ENCODE measurements around the gene ZNF407.

Gene ZNF407

GRCh38 chr18:75073654-75074053 is 476.0 kb downstream of the ZNF407 start (continued):
- TF ChIP-seq, protein P1, sequence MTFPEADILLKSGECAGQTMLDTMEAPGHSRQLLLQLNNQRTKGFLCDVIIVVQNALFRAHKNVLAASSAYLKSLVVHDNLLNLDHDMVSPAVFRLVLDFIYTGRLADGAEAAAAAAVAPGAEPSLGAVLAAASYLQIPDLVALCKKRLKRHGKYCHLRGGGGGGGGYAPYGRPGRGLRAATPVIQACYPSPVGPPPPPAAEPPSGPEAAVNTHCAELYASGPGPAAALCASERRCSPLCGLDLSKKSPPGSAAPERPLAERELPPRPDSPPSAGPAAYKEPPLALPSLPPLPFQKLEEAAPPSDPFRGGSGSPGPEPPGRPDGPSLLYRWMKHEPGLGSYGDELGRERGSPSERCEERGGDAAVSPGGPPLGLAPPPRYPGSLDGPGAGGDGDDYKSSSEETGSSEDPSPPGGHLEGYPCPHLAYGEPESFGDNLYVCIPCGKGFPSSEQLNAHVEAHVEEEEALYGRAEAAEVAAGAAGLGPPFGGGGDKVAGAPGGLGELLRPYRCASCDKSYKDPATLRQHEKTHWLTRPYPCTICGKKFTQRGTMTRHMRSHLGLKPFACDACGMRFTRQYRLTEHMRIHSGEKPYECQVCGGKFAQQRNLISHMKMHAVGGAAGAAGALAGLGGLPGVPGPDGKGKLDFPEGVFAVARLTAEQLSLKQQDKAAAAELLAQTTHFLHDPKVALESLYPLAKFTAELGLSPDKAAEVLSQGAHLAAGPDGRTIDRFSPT (tag by site-specific recombination; IDR thresholded peaks at IDR 0.05): no peak

- ChIA-PET CTCF (interaction anchor here (0.5 to 0.6 kb wide), 2 partner anchors 28 to 234 kb away, joined by 3 to 5 read pairs; no protein-coding TSS in a partner anchor), POLR2A (no interaction called here)
- H3K9me3 ChIP-seq (ENCODE audit: control insufficient read depth, insufficient read depth, low read depth, low read length): no peaks in the 10 kb centered on the region; the same call in 1 of the 2 replicates
- no peak overlapping the region for H3K27ac ChIP-seq (ENCODE audit: extremely low read depth, low read depth, low read length)
- no peaks in the 10 kb centered on the region for H3K36me3 ChIP-seq (ENCODE audit: control insufficient read depth in 2 of 2, insufficient read depth in 1 of 2, low read length in 2 of 2)
- no peak overlapping the region for H3K4me3 ChIP-seq (ENCODE audit: low read depth, low read length)
- no peak for TF ChIP-seq ZNF514 (tag by site-specific recombination; IDR thresholded peaks at IDR 0.05)
- no peak for TF ChIP-seq ZNF488 (tag by site-specific recombination; IDR thresholded peaks at IDR 0.05)
- TF ChIP-seq, protein P2, sequence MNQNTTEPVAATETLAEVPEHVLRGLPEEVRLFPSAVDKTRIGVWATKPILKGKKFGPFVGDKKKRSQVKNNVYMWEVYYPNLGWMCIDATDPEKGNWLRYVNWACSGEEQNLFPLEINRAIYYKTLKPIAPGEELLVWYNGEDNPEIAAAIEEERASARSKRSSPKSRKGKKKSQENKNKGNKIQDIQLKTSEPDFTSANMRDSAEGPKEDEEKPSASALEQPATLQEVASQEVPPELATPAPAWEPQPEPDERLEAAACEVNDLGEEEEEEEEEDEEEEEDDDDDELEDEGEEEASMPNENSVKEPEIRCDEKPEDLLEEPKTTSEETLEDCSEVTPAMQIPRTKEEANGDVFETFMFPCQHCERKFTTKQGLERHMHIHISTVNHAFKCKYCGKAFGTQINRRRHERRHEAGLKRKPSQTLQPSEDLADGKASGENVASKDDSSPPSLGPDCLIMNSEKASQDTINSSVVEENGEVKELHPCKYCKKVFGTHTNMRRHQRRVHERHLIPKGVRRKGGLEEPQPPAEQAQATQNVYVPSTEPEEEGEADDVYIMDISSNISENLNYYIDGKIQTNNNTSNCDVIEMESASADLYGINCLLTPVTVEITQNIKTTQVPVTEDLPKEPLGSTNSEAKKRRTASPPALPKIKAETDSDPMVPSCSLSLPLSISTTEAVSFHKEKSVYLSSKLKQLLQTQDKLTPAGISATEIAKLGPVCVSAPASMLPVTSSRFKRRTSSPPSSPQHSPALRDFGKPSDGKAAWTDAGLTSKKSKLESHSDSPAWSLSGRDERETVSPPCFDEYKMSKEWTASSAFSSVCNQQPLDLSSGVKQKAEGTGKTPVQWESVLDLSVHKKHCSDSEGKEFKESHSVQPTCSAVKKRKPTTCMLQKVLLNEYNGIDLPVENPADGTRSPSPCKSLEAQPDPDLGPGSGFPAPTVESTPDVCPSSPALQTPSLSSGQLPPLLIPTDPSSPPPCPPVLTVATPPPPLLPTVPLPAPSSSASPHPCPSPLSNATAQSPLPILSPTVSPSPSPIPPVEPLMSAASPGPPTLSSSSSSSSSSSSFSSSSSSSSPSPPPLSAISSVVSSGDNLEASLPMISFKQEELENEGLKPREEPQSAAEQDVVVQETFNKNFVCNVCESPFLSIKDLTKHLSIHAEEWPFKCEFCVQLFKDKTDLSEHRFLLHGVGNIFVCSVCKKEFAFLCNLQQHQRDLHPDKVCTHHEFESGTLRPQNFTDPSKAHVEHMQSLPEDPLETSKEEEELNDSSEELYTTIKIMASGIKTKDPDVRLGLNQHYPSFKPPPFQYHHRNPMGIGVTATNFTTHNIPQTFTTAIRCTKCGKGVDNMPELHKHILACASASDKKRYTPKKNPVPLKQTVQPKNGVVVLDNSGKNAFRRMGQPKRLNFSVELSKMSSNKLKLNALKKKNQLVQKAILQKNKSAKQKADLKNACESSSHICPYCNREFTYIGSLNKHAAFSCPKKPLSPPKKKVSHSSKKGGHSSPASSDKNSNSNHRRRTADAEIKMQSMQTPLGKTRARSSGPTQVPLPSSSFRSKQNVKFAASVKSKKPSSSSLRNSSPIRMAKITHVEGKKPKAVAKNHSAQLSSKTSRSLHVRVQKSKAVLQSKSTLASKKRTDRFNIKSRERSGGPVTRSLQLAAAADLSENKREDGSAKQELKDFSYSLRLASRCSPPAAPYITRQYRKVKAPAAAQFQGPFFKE (tag by site-specific recombination; IDR thresholded peaks at IDR 0.05; ENCODE audit: borderline replicate concordance): no peak
- TF ChIP-seq ZNF114 (tag by site-specific recombination; IDR thresholded peaks at IDR 0.05): no peak
- TF ChIP-seq IKZF3 (tag by site-specific recombination; IDR thresholded peaks at IDR 0.05): no peak
- TF ChIP-seq ZFP69B (tag by site-specific recombination; IDR thresholded peaks at IDR 0.05): no peak
- no peak for TF ChIP-seq ZNF654 (tag by site-specific recombination; IDR thresholded peaks at IDR 0.05; ENCODE audit: low read depth)
- TF ChIP-seq, protein P3, sequence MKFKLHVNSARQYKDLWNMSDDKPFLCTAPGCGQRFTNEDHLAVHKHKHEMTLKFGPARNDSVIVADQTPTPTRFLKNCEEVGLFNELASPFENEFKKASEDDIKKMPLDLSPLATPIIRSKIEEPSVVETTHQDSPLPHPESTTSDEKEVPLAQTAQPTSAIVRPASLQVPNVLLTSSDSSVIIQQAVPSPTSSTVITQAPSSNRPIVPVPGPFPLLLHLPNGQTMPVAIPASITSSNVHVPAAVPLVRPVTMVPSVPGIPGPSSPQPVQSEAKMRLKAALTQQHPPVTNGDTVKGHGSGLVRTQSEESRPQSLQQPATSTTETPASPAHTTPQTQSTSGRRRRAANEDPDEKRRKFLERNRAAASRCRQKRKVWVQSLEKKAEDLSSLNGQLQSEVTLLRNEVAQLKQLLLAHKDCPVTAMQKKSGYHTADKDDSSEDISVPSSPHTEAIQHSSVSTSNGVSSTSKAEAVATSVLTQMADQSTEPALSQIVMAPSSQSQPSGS (tag by site-specific recombination; IDR thresholded peaks at IDR 0.05; ENCODE audit: low read depth): no peak
- TF ChIP-seq ZBTB7A (tag by site-specific recombination; IDR thresholded peaks at IDR 0.05; ENCODE audit: low read depth): no peak
- no peak for TF ChIP-seq ZNF26 (tag by site-specific recombination; IDR thresholded peaks at IDR 0.05)
- TF ChIP-seq YY1 (tag by site-specific recombination; IDR thresholded peaks at IDR 0.05): no peak
- no peak for TF ChIP-seq ZNF555 (tag by site-specific recombination; conservative IDR thresholded peaks at IDR 0.05)
- TF ChIP-seq WT1 (tag by site-specific recombination; IDR thresholded peaks at IDR 0.05): no peak
- TF ChIP-seq ZNF354C (tag by site-specific recombination; IDR thresholded peaks at IDR 0.05; ENCODE audit: borderline replicate concordance, low read depth): no peak
- TF ChIP-seq ZNF391 (tag by site-specific recombination; IDR thresholded peaks at IDR 0.05; ENCODE audit: borderline replicate concordance, low read depth): no peak
- H3K4me1 ChIP-seq (ENCODE audit: control insufficient read depth, insufficient read depth, low read length): peaks cover 3% of the 10 kb centered on the region; the same call in 1 of the 2 replicates
Measured at GRCh38 chr18:75074196-75075015, 476.7 kb downstream of the ZNF407 start.

All from HEK293 (cell line).